Panc1 (cell line): ENCODE results near the gene TXNDC11. TPM values are rescaled to one million over a fixed set of nuclear protein-coding genes. Genes with fewer than 3 reads are reported as not detected.

Experiments
- ATAC-seq: fragments of 200-7000 bp; cut with Tn5 transposase; 2 replicates; pipeline ENCODE4 v1.9.1; 2020; ENCODE audit warnings: mild to moderate bottlenecking, moderate library complexity
- BruUV-seq: library from RNA; stranded (reverse); fragments of 400-500 nt; replicated peaks from 2 replicates; lab custom pipeline; 2021; lab: Mats Ljungman, UMichigan
- CTCF ChIA-PET: fragments of 300-600 bp; sonication (Branson Sonifier 250); formaldehyde crosslinking; loops from one replicate; lab custom pipeline; 2022; ENCODE audit warnings: antibody characterized with exemption; lab: Charles Lee
- POLR2A ChIA-PET: fragments of 300-600 bp; sonication (Branson Sonifier 250); formaldehyde crosslinking; loops from one replicate; lab custom pipeline; 2022; ENCODE audit warnings: antibody characterized with exemption; lab: Charles Lee
- DNase-seq: peaks from one replicate; pipeline ENCODE4 v3.0.0-alpha.2; 2010; ENCODE audit warnings: low read depth, low spot score
- H3K27ac ChIP-seq: 2 replicates; pipeline ENCODE4 v1.5.1; 2011; ENCODE audit warnings: mild to moderate bottlenecking, low read length, inconsistent platforms
- H3K27me3 ChIP-seq: fragments of 200-500 bp; sonication (Bioruptor generic); 2 replicates; pipeline ENCODE4 v1.6.0; 2014; ENCODE audit warnings: low read length, inconsistent platforms; ENCODE audit not compliant: control insufficient read depth, insufficient read depth
- H3K36me3 ChIP-seq: fragments of 200-500 bp; sonication (Bioruptor generic); 2 replicates; pipeline ENCODE4 v1.5.1; 2014; ENCODE audit warnings: inconsistent platforms, mild to moderate bottlenecking, low read length, moderate library complexity; ENCODE audit not compliant: control insufficient read depth, insufficient read depth
- H3K4me1 ChIP-seq: 2 replicates; pipeline ENCODE4 v1.5.1; 2011; ENCODE audit warnings: inconsistent platforms, mild to moderate bottlenecking, low read length, moderate library complexity; ENCODE audit not compliant: control insufficient read depth, insufficient read depth
- H3K4me3 ChIP-seq, 2 experiments: 2 replicates each; pipeline ENCODE4 v1.5.1; 2011 to 2012; ENCODE audit warnings: low read depth in 2 of 2, low read length in 2 of 2, mild to moderate bottlenecking in 2 of 2, inconsistent platforms in 1 of 2, moderate library complexity in 1 of 2
- H3K9me3 ChIP-seq: fragments of 200-500 bp; sonication (Bioruptor generic); 2 replicates; pipeline ENCODE4 v1.5.1; 2014; ENCODE audit warnings: low read depth, mild to moderate bottlenecking, inconsistent platforms, low read length, moderate library complexity; ENCODE audit not compliant: control insufficient read depth, insufficient read depth
- POLR2AphosphoS5 ChIP-seq: IDR thresholded peaks from 2 replicates; pipeline ENCODE4 v1.6.1; 2012; ENCODE audit warnings: mild to moderate bottlenecking, low read depth, low read length, moderate library complexity
- REST ChIP-seq, 2 experiments: IDR thresholded peaks; 2 replicates each; pipeline ENCODE4 v1.6.1; 2011 to 2012; ENCODE audit warnings: low read depth in 2 of 2, control low read depth in 1 of 2, low read length in 1 of 2, mild to moderate bottlenecking in 1 of 2, moderate library complexity in 1 of 2; ENCODE audit not compliant: insufficient read depth in 1 of 2
- SIN3A ChIP-seq: IDR thresholded peaks from 2 replicates; pipeline ENCODE4 v1.6.1; 2012; ENCODE audit warnings: low read depth, mild to moderate bottlenecking, low read length, moderate library complexity, borderline replicate concordance; ENCODE audit not compliant: insufficient read depth
- TCF7L2 ChIP-seq: IDR thresholded peaks from 2 replicates; pipeline ENCODE4 v1.6.1; 2011; ENCODE audit warnings: mild to moderate bottlenecking, low read depth, low read length, inconsistent platforms
- in situ Hi-C: cut with HindIII; loops from 2 replicates; pipeline ENCODE4 v1.10.0; 2016; ENCODE audit warnings: low sequenced_read_pairs, low pct_unique_long_range_greater_than_20kb
- intact Hi-C: fragments of 100-400 bp; cut with micrococcal nuclease; formaldehyde crosslinking; loops from one replicate; pipeline ENCODE4 v1.10.0; 2022; ENCODE audit not compliant: unreplicated experiment
- total RNA-seq: library from RNA; stranded (reverse); gene quantifications from one replicate; pipeline ENCODE4 v1.2.1, GENCODE V29; 2021; ENCODE audit not compliant: unreplicated experiment
- TF ChIP-seq, protein P1 (sequence below): fragments of 450-650 bp; IDR thresholded peaks from 2 replicates; pipeline ENCODE4 v1.5.1; 2017; ENCODE audit warnings: mild to moderate bottlenecking

TXNDC11 gene
- total RNA-seq, 1 experiment from 2014 or later = 30.5 TPM

- POLR2A ChIA-PET = no interaction called here
- ATAC-seq (no peak), DNase-seq (no peak)
- TF ChIP-seq REST (IDR thresholded peaks at IDR 0.05; ENCODE audit: insufficient read depth in 1 of 2, low read depth in 2 of 2, low read length in 1 of 2) (no peak), SIN3A (no peak), POLR2AphosphoS5 (no peak), TCF7L2 (no peak)
- TF ChIP-seq, protein P1, sequence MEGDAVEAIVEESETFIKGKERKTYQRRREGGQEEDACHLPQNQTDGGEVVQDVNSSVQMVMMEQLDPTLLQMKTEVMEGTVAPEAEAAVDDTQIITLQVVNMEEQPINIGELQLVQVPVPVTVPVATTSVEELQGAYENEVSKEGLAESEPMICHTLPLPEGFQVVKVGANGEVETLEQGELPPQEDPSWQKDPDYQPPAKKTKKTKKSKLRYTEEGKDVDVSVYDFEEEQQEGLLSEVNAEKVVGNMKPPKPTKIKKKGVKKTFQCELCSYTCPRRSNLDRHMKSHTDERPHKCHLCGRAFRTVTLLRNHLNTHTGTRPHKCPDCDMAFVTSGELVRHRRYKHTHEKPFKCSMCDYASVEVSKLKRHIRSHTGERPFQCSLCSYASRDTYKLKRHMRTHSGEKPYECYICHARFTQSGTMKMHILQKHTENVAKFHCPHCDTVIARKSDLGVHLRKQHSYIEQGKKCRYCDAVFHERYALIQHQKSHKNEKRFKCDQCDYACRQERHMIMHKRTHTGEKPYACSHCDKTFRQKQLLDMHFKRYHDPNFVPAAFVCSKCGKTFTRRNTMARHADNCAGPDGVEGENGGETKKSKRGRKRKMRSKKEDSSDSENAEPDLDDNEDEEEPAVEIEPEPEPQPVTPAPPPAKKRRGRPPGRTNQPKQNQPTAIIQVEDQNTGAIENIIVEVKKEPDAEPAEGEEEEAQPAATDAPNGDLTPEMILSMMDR = no peak
- BruUV-seq = no TSS peak
- in situ Hi-C loops = no loop called here
- H3K27ac ChIP-seq = peak overlapping the region; percentile 51; the same call in 1 of the 2 replicates
- no peaks in the 10 kb centered on the region; the same call in 1 of the 2 replicates for H3K36me3 ChIP-seq
- no peaks in the 10 kb centered on the region for H3K27me3 ChIP-seq
- intact Hi-C loops = no loop called here
- peak overlapping the region; percentile 55 to 62 for H3K4me3 ChIP-seq
- H3K9me3 ChIP-seq = no peaks in the 10 kb centered on the region
- H3K4me1 ChIP-seq = peaks cover 6% of the 10 kb centered on the region
- CTCF ChIA-PET = no interaction called here
Measured at GRCh38 chr16:11668623-11669379, 73.9 kb downstream of the TXNDC11 start.

DNA sequence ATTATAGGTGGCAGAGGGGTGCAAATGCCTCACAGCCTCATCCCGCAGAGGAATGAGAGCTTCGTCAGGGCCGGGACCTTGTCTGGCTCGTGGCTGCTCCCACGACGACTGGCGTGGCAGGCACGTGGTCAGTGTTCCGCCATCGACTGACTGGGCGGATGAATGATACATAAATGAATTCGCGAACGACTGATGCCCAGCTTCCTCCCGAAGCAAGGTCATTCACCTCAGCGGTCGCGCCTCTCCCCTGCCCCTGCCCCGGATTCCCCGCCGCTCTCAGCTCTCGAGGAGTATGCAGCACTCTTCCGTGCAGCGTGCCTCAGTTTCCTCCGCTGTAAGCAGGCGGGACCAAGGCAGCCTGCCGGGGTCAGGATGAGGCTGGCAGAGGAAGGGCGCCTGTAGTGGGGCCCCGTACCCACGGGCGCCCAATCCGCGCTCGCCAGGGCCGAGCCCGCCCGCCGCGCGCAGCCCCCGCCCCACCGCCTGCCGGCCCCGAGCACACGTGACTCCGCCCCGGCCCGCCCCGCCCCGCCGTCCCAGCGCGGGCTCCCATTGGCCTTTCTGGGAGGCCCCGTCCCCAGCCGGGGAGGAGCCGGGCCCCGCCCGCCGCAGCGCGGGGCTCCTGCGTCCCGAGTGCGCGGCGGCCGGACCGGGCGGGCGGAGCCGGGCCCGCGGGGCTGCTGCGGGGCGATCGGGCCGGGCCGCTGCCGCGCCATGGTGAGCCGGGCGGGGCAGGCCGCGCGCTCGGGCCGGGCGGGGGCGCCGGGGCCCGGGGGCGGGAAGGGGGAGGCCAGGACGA lies 74.6 kb downstream of the TXNDC11 start, which contains the start of gene SNN:
TSS of gene SNN (plus strand) at position 632 of the 799 bp plus-strand sequence. CDS start 7,605 bp downstream, outside the sequence.
- in situ Hi-C loops = no loop called here
- POLR2A ChIA-PET = no interaction called here

More for the DNA sequence above, 74.6 kb downstream of the TXNDC11 start, which contains the start of gene SNN:
- no peaks in the 10 kb centered on the region for H3K27me3 ChIP-seq
- CTCF ChIA-PET = interaction anchor here (0.6 kb wide), 1 partner anchor 335 kb away, joined by 3 read pairs; no protein-coding TSS in a partner anchor
- DNase-seq = no peak
- no peaks in the 10 kb centered on the region; the same call in 1 of the 2 replicates for H3K36me3 ChIP-seq
- TF ChIP-seq, protein P1 = no peak
- TF ChIP-seq TCF7L2 (no peak), POLR2AphosphoS5 (no peak), REST (IDR thresholded peaks at IDR 0.05; ENCODE audit: insufficient read depth in 1 of 2, low read depth in 2 of 2, low read length in 1 of 2) (no peak)
- peak within 1 kb of the TSS; percentile 55 to 62 for H3K4me3 ChIP-seq
- no TSS peak for BruUV-seq
- H3K9me3 ChIP-seq = no peaks in the 10 kb centered on the region
- intact Hi-C loops = no loop called here
- H3K27ac ChIP-seq = peak within 1 kb of the TSS; percentile 56
- ATAC-seq = peak; percentile 95
- peaks cover 6% of the 10 kb centered on the region for H3K4me1 ChIP-seq
